Measurements from ENCODE around the gene MAT2A.

The MAT2A gene

GRCh38 chr2:85538507-85539360, at the start of gene MAT2A:
Gene MAT2A, plus strand, starts transcription at chr2:85539168. Its CDS starts 120 bp downstream, at chr2:85539288.
- peak; percentile 90 for DNase-seq

GRCh38 chr2:85490861-85491755, 47.9 kb upstream of the MAT2A start:
- DNase-seq, result no peak

- no peak for DNase-seq
Measured at GRCh38 chr2:85496436-85496835, 42.5 kb upstream of the MAT2A start.

- DNase-seq, result no peak
Measured at GRCh38 chr2:85497944-85498630, 40.9 kb upstream of the MAT2A start.

GRCh38 chr2:85501248-85501647, 37.7 kb upstream of the MAT2A start:
- no peak for DNase-seq

GRCh38 chr2:85502720-85503119, 36.2 kb upstream of the MAT2A start:
- DNase-seq, result no peak

- no peak for DNase-seq
Measured at GRCh38 chr2:85503168-85503850, 35.7 kb upstream of the MAT2A start.

- no peak for DNase-seq
Measured at GRCh38 chr2:85503851-85504777, 34.9 kb upstream of the MAT2A start.

- DNase-seq, result no peak
Measured at GRCh38 chr2:85504778-85505261, 34.1 kb upstream of the MAT2A start.

GRCh38 chr2:85505551-85506238, 33.3 kb upstream of the MAT2A start:
- no peak for DNase-seq

- DNase-seq, result no peak
Measured at GRCh38 chr2:85506768-85507181, 32.2 kb upstream of the MAT2A start.

GRCh38 chr2:85511008-85511811, 27.8 kb upstream of the MAT2A start:
- DNase-seq, result no peak

- no peak for DNase-seq
Measured at GRCh38 chr2:85514323-85514722, 24.6 kb upstream of the MAT2A start.

GRCh38 chr2:85516653-85517389, 22.1 kb upstream of the MAT2A start:
- no peak for DNase-seq

GRCh38 chr2:85522090-85522647, 16.8 kb upstream of the MAT2A start:
- no peak for DNase-seq

- no peak for DNase-seq
Measured at GRCh38 chr2:85523062-85523902, 15.7 kb upstream of the MAT2A start.

GRCh38 chr2:85523903-85524335, 15.0 kb upstream of the MAT2A start:
- no peak for DNase-seq

Measured in CD4-positive, alpha-beta T cell treated with Interleukin-17A for 1 hour (primary cell).